GM12892 (cell line): ENCODE results near the gene NLRC5.

Experiments
- POLR2A ChIP-seq: IDR thresholded peaks from 2 replicates; pipeline ENCODE4 v1.6.1; 2011; ENCODE audit warnings: low read depth, low read length, control low read depth
- TAF1 ChIP-seq: IDR thresholded peaks from 2 replicates; pipeline ENCODE4 v1.6.1; 2011; ENCODE audit warnings: low read depth, mild to moderate bottlenecking, control low read depth, low read length, borderline replicate concordance

GRCh38 chr16:57023541-57024249 is 34.3 kb downstream of the NLRC5 start:
- TF ChIP-seq TAF1 (no peak), POLR2A (peak; percentile 34; the same call in 1 of the 2 replicates)
